Heart left ventricle (tissue), 13 donors: ENCODE data around the gene MITF.

Experiments
- POLR2A ChIP-seq, 2 donors: fragments of 450-650 bp; IDR thresholded peaks; one replicate each; pipeline ENCODE4 v1.6.1; 2017; ENCODE audit warnings: antibody characterized with exemption in 2 of 2, mild to moderate bottlenecking in 2 of 2, moderate library complexity in 2 of 2
- TF ChIP-seq, protein P1 (sequence below), 12 donors: fragments of 200-600 bp; sonication (generic) in 4 of 12; IDR thresholded peaks; one replicate each; pipeline versions ENCODE4 v1.5.0 to v1.8.0; 2018 to 2022; ENCODE audit warnings: antibody characterized with exemption in 12 of 12, mild to moderate bottlenecking in 5 of 12
- donor health status: ischemic (EF 13 %, LVEDD 7.1; RV severe dilation, severe dysfunction).
- donor health status: DM: no; HTN: yes; CAD: no.
- donor health status: DM: no; HTN: no; CAD: no.
- donor health status: ischemic (EF 25% LVEDD 6.9; RV normal size, moderate dysfunction).
- donor health status: ischemic (EF 25% LVEDD 5.7; RV mildly dilated, moderate dysfunction).
- donor health status: ischemic (EF 35%, LVEDD 5.7; RV mildly dilated, moderate dysfunction).
- donor health status: nonischemic (EF 11% LVEDD 7.7; RV severe dilation, severe dysfunction).
- donor health status: DM: yes; HTN: yes; CAD: no.
- donor health status: PGD.
- donor health status: ischemic (EF 29% LVEDD 5.4; RV normal size, mild dysfunction).
- donor health status: nonischemic (EF 23%, LVEDD 6.1; RV moderate dilation, normal function).

DNA sequence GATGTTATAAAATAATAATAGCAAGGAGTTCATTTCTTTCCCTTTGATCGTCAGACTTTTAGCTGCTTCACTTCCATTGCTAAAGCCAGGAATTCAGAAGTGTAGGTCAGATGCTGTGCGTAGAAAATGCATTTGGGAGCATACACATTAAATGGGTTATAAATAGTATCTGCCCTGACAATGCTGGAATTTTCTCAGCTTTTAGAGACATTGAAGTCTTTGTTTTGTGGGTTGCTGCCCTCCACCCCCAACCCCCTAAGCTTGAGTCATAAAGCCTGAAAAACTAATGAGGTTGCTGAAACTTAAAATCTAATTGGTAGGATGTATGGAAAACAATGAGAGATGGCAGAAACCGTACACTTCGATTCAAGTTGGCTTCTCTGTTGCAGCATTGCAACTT is 81.9 kb downstream of the MITF start:
- TF ChIP-seq, protein P1, sequence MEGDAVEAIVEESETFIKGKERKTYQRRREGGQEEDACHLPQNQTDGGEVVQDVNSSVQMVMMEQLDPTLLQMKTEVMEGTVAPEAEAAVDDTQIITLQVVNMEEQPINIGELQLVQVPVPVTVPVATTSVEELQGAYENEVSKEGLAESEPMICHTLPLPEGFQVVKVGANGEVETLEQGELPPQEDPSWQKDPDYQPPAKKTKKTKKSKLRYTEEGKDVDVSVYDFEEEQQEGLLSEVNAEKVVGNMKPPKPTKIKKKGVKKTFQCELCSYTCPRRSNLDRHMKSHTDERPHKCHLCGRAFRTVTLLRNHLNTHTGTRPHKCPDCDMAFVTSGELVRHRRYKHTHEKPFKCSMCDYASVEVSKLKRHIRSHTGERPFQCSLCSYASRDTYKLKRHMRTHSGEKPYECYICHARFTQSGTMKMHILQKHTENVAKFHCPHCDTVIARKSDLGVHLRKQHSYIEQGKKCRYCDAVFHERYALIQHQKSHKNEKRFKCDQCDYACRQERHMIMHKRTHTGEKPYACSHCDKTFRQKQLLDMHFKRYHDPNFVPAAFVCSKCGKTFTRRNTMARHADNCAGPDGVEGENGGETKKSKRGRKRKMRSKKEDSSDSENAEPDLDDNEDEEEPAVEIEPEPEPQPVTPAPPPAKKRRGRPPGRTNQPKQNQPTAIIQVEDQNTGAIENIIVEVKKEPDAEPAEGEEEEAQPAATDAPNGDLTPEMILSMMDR (IDR thresholded peaks at IDR 0.05): no peak
- TF ChIP-seq POLR2A (IDR thresholded peaks at IDR 0.05): no peak
